ENCODE data around the gene PCDH11X. TPM values are rescaled to one million over a fixed set of nuclear protein-coding genes. Genes with fewer than 3 reads are reported as not detected.
"Not testable (repeated sequence)": the region's sequence is repeated elsewhere in the genome, so short reads cannot be mapped to it uniquely, and the experiment has no call there.

PCDH11X gene
- total and polyA plus RNA-seq, 2 donors (not counting 1 experiment from before 2014, with no cell fraction given) = not detected

- H3K27me3 Mint-ChIP-seq; H4K20me1 ChIP-seq (ENCODE audit: control insufficient read depth, insufficient read depth, low read length, poor library complexity, severe bottlenecking); H3K27ac Mint-ChIP-seq; H3K27ac ChIP-seq (ENCODE audit: low read length in 2 of 2); CTCF ChIA-PET; H3K4me3 ChIP-seq (ENCODE audit: control extremely low read depth in 1 of 5, extremely low read depth in 1 of 5, insufficient read depth in 1 of 5, low read depth in 2 of 5, low read length in 4 of 5); H2AFZ ChIP-seq (ENCODE audit: insufficient read depth, low read depth, low read length, poor library complexity, severe bottlenecking); H3K9ac ChIP-seq (ENCODE audit: low read length); H3K4me3 Mint-ChIP-seq; H3K79me2 ChIP-seq (ENCODE audit: control insufficient read depth, insufficient read depth, low read length); H3K4me2 ChIP-seq (replicated peaks; ENCODE audit: low read depth, low read length, poor library complexity, severe bottlenecking); DNase-seq; H3K4me1 ChIP-seq (ENCODE audit: control insufficient read depth in 2 of 2, insufficient read depth in 2 of 2, low read length in 2 of 2); H3K9me3 ChIP-seq (ENCODE audit: control extremely low read depth in 1 of 3, control insufficient read depth in 2 of 3, insufficient read depth in 1 of 3, low read length in 2 of 3); H3K36me3 ChIP-seq (replicated peaks in 1 of 2; ENCODE audit: control extremely low read depth in 1 of 2, control insufficient read depth in 1 of 2, extremely low read depth in 1 of 2, insufficient read depth in 2 of 2, low read length in 1 of 2); intact Hi-C loops (cut with micrococcal nuclease); H3K27me3 ChIP-seq (replicated peaks in 1 of 4; ENCODE audit: control extremely low read depth in 1 of 4, control insufficient read depth in 3 of 4, insufficient read depth in 4 of 4, low read length in 3 of 4); H3K4me1 Mint-ChIP-seq; ATAC-seq (ENCODE audit: low read depth); H3K9me3 Mint-ChIP-seq (ENCODE audit: insufficient read depth); POLR2A ChIA-PET: not testable (repeated sequence)
- no CpG with 5 or more reads among the region's 3 CpGs for WGBS (ENCODE audit: insufficient coverage)
Measured at GRCh38 chrX:91773943-91774342, 5.2 kb upstream of the PCDH11X start.

- H4K20me1 ChIP-seq (ENCODE audit: control insufficient read depth, insufficient read depth, low read length, poor library complexity, severe bottlenecking); H3K27me3 ChIP-seq (replicated peaks in 1 of 4; ENCODE audit: control extremely low read depth in 1 of 4, control insufficient read depth in 3 of 4, insufficient read depth in 4 of 4, low read length in 3 of 4); H3K27me3 Mint-ChIP-seq; H3K9ac ChIP-seq (ENCODE audit: low read length); H3K27ac Mint-ChIP-seq; H3K27ac ChIP-seq (ENCODE audit: low read length in 2 of 2); CTCF ChIA-PET; intact Hi-C loops (cut with micrococcal nuclease); H3K4me1 ChIP-seq (ENCODE audit: control insufficient read depth in 2 of 2, insufficient read depth in 2 of 2, low read length in 2 of 2); ATAC-seq (ENCODE audit: low read depth); H2AFZ ChIP-seq (ENCODE audit: insufficient read depth, low read depth, low read length, poor library complexity, severe bottlenecking); H3K9me3 ChIP-seq (ENCODE audit: control extremely low read depth in 1 of 3, control insufficient read depth in 2 of 3, insufficient read depth in 1 of 3, low read length in 2 of 3); H3K36me3 ChIP-seq (replicated peaks in 1 of 2; ENCODE audit: control extremely low read depth in 1 of 2, control insufficient read depth in 1 of 2, extremely low read depth in 1 of 2, insufficient read depth in 2 of 2, low read length in 1 of 2); H3K4me3 Mint-ChIP-seq; H3K4me1 Mint-ChIP-seq; POLR2A ChIA-PET; H3K9me3 Mint-ChIP-seq (ENCODE audit: insufficient read depth); H3K4me3 ChIP-seq (ENCODE audit: control extremely low read depth in 1 of 5, extremely low read depth in 1 of 5, insufficient read depth in 1 of 5, low read depth in 2 of 5, low read length in 4 of 5); H3K4me2 ChIP-seq (replicated peaks; ENCODE audit: low read depth, low read length, poor library complexity, severe bottlenecking); DNase-seq; H3K79me2 ChIP-seq (ENCODE audit: control insufficient read depth, insufficient read depth, low read length): not testable (repeated sequence)
- WGBS (ENCODE audit: insufficient coverage) = 2% methylated on average over 7 of the region's 17 CpGs
Measured at GRCh38 chrX:91780008-91780407, 833 bp downstream of the PCDH11X start.

- H3K9ac ChIP-seq (ENCODE audit: low read length); H3K27ac Mint-ChIP-seq; H3K27ac ChIP-seq (ENCODE audit: low read length in 2 of 2); POLR2A ChIA-PET; H3K4me1 ChIP-seq (ENCODE audit: control insufficient read depth in 2 of 2, insufficient read depth in 2 of 2, low read length in 2 of 2); H4K20me1 ChIP-seq (ENCODE audit: control insufficient read depth, insufficient read depth, low read length, poor library complexity, severe bottlenecking); H3K9me3 Mint-ChIP-seq (ENCODE audit: insufficient read depth); H3K4me3 ChIP-seq (ENCODE audit: control extremely low read depth in 1 of 5, extremely low read depth in 1 of 5, insufficient read depth in 1 of 5, low read depth in 2 of 5, low read length in 4 of 5); H3K4me1 Mint-ChIP-seq; H3K9me3 ChIP-seq (ENCODE audit: control extremely low read depth in 1 of 3, control insufficient read depth in 2 of 3, insufficient read depth in 1 of 3, low read length in 2 of 3); intact Hi-C loops (cut with micrococcal nuclease); H3K36me3 ChIP-seq (replicated peaks in 1 of 2; ENCODE audit: control extremely low read depth in 1 of 2, control insufficient read depth in 1 of 2, extremely low read depth in 1 of 2, insufficient read depth in 2 of 2, low read length in 1 of 2); H2AFZ ChIP-seq (ENCODE audit: insufficient read depth, low read depth, low read length, poor library complexity, severe bottlenecking); CTCF ChIA-PET; H3K79me2 ChIP-seq (ENCODE audit: control insufficient read depth, insufficient read depth, low read length); H3K4me2 ChIP-seq (replicated peaks; ENCODE audit: low read depth, low read length, poor library complexity, severe bottlenecking); DNase-seq; H3K4me3 Mint-ChIP-seq; ATAC-seq (ENCODE audit: low read depth); H3K27me3 ChIP-seq (replicated peaks in 1 of 4; ENCODE audit: control extremely low read depth in 1 of 4, control insufficient read depth in 3 of 4, insufficient read depth in 4 of 4, low read length in 3 of 4); H3K27me3 Mint-ChIP-seq: not testable (repeated sequence)
- 0% methylated on average over 1 of the region's 23 CpGs for WGBS (ENCODE audit: insufficient coverage)
Measured at GRCh38 chrX:91780698-91781097, 1.5 kb downstream of the PCDH11X start.

DNA sequence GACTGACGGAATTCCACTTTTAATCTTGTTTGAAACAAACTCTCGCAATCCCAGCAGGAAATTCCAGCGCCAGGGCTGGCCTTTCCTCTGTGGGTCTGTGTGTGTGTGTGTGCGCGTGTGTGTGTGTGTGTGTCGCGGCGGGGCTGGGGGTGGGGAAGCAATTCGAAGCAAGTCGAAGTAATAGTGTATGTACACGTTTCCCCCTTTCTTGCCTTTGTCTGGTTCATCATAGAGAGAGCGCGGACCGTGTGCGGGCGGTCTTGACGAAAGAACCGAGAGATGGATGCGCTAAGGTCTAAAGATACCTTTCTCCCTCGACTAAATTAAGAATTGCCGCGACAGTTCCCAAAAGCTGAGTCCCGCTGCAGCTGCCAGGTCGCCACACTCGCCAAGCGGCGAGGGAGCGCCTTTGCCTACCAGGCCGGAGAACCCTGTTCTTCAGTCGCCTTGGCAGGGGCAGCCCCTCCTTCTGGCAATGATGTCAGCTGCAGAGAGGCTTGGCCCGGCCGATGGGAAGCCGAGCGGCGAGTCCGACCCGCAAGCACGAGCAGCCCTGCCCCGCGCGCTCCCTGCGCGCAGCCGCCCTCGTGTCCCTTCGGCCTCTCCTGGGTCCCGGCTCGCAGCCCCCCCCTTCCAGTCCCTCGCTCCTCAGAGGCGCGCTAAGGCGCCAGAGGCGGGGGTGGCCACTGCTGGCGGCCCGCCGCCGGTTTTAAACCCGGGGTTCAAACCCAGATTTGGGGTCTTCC is 2.6 kb downstream of the PCDH11X start:
- 4% methylated on average over 5 of the region's 58 CpGs for WGBS (ENCODE audit: insufficient coverage)
- H3K4me3 ChIP-seq (ENCODE audit: control extremely low read depth in 1 of 5, extremely low read depth in 1 of 5, insufficient read depth in 1 of 5, low read depth in 2 of 5, low read length in 4 of 5); CTCF ChIA-PET; H3K27me3 ChIP-seq (replicated peaks in 1 of 4; ENCODE audit: control extremely low read depth in 1 of 4, control insufficient read depth in 3 of 4, insufficient read depth in 4 of 4, low read length in 3 of 4); H3K4me1 ChIP-seq (ENCODE audit: control insufficient read depth in 2 of 2, insufficient read depth in 2 of 2, low read length in 2 of 2); H3K36me3 ChIP-seq (replicated peaks in 1 of 2; ENCODE audit: control extremely low read depth in 1 of 2, control insufficient read depth in 1 of 2, extremely low read depth in 1 of 2, insufficient read depth in 2 of 2, low read length in 1 of 2); DNase-seq; intact Hi-C loops (cut with micrococcal nuclease); H3K9me3 Mint-ChIP-seq (ENCODE audit: insufficient read depth); H4K20me1 ChIP-seq (ENCODE audit: control insufficient read depth, insufficient read depth, low read length, poor library complexity, severe bottlenecking); H3K9me3 ChIP-seq (ENCODE audit: control extremely low read depth in 1 of 3, control insufficient read depth in 2 of 3, insufficient read depth in 1 of 3, low read length in 2 of 3); H2AFZ ChIP-seq (ENCODE audit: insufficient read depth, low read depth, low read length, poor library complexity, severe bottlenecking); ATAC-seq (ENCODE audit: low read depth); H3K27me3 Mint-ChIP-seq; H3K27ac ChIP-seq (ENCODE audit: low read length in 2 of 2); H3K27ac Mint-ChIP-seq; H3K4me2 ChIP-seq (replicated peaks; ENCODE audit: low read depth, low read length, poor library complexity, severe bottlenecking); H3K4me3 Mint-ChIP-seq; POLR2A ChIA-PET; H3K79me2 ChIP-seq (ENCODE audit: control insufficient read depth, insufficient read depth, low read length); H3K4me1 Mint-ChIP-seq; H3K9ac ChIP-seq (ENCODE audit: low read length): not testable (repeated sequence)
